ENCODE measurements around the gene EIF3J.

The EIF3J gene

GRCh38 chr15:44500555-44500954 is 36.4 kb upstream of the EIF3J start:
- no peak for TF ChIP-seq CTCF (IDR thresholded peaks at IDR 0.05; ENCODE audit: control insufficient read depth, insufficient read depth, low read depth, low read length, missing control alignments)
- no peak overlapping the region for H3K4me3 ChIP-seq (ENCODE audit: control insufficient read depth, low read depth, low read length)
- DNase-seq (ENCODE audit: low read depth): no peak

GRCh38 chr15:44501768-44502366 is 35.1 kb upstream of the EIF3J start:
- DNase-seq (ENCODE audit: low read depth): peak; percentile 8
- no peak overlapping the region for H3K4me3 ChIP-seq (ENCODE audit: control insufficient read depth, low read depth, low read length)
- peak; percentile 48 for TF ChIP-seq CTCF (IDR thresholded peaks at IDR 0.05; ENCODE audit: control insufficient read depth, insufficient read depth, low read depth, low read length, missing control alignments)

GRCh38 chr15:44516436-44516835 is 20.5 kb upstream of the EIF3J start:
- no peak for TF ChIP-seq CTCF (IDR thresholded peaks at IDR 0.05; ENCODE audit: control insufficient read depth, insufficient read depth, low read depth, low read length, missing control alignments)
- H3K4me3 ChIP-seq (ENCODE audit: control insufficient read depth, low read depth, low read length): no peak overlapping the region
- no peak for DNase-seq (ENCODE audit: low read depth)

- H3K4me3 ChIP-seq (ENCODE audit: control insufficient read depth, low read depth, low read length): no peak overlapping the region
Observed at GRCh38 chr15:44519537-44519936, 17.4 kb upstream of the EIF3J start.

GRCh38 chr15:44525018-44525417 is 11.9 kb upstream of the EIF3J start:
- no peak for TF ChIP-seq CTCF (IDR thresholded peaks at IDR 0.05; ENCODE audit: control insufficient read depth, insufficient read depth, low read depth, low read length, missing control alignments)
- DNase-seq (ENCODE audit: low read depth): no peak

More at GRCh38 chr15:44519537-44519936, 17.4 kb upstream of the EIF3J start:
- TF ChIP-seq CTCF (IDR thresholded peaks at IDR 0.05; ENCODE audit: control insufficient read depth, insufficient read depth, low read depth, low read length, missing control alignments): no peak
- DNase-seq (ENCODE audit: low read depth): no peak

GRCh38 chr15:44527241-44527640 is 9.7 kb upstream of the EIF3J start:
- no peak for DNase-seq (ENCODE audit: low read depth)
- no peak overlapping the region for H3K4me3 ChIP-seq (ENCODE audit: control insufficient read depth, low read depth, low read length)
- no peak for TF ChIP-seq CTCF (IDR thresholded peaks at IDR 0.05; ENCODE audit: control insufficient read depth, insufficient read depth, low read depth, low read length, missing control alignments)

More at GRCh38 chr15:44525018-44525417, 11.9 kb upstream of the EIF3J start:
- H3K4me3 ChIP-seq (ENCODE audit: control insufficient read depth, low read depth, low read length): no peak overlapping the region
